IMR-90 (cell line): Measurements from ENCODE around the gene ZNF512. TPM values are rescaled to one million over a fixed set of nuclear protein-coding genes. Genes with fewer than 3 reads are reported as not detected.

Experiments used
- ATAC-seq: fragments of 200-7000 bp; cut with Tn5 transposase; 2 replicates; pipeline ENCODE4 v1.9.1; 2020; ENCODE audit warnings: low read depth, mild to moderate bottlenecking, moderate library complexity
- BruUV-seq: library from RNA; stranded (reverse); fragments of 400-500 nt; replicated peaks from 2 replicates; lab custom pipeline; 2021; lab: Mats Ljungman, UMichigan
- CTCF ChIA-PET: fragments of 300-600 bp; formaldehyde crosslinking; extraction: SDS; loops from one replicate; lab custom pipeline; 2021; ENCODE audit warnings: antibody characterized with exemption; lab: Yijun Ruan, JAX
- POLR2A ChIA-PET: fragments of 300-600 bp; sonication (Branson Sonifier 250); formaldehyde crosslinking; loops from one replicate; lab custom pipeline; 2022; ENCODE audit warnings: antibody characterized with exemption; ENCODE audit not compliant: unreplicated experiment; lab: Charles Lee
- DNase-seq: peaks from one replicate; pipeline ENCODE4 v3.0.0; 2013
- H2AFZ ChIP-seq: replicated peaks from 2 replicates; pipeline ENCODE3; 2013; ENCODE audit warnings: low read length, mild to moderate bottlenecking; ENCODE audit not compliant: poor library complexity
- H2AK5ac ChIP-seq: 2 replicates; pipeline ENCODE4 v1.6.1; 2013; ENCODE audit warnings: low read depth, low read length, inconsistent platforms
- H2AK9ac ChIP-seq: replicated peaks from 2 replicates; pipeline ENCODE3; 2013; ENCODE audit warnings: mild to moderate bottlenecking, low read depth, low read length, moderate library complexity; ENCODE audit not compliant: poor library complexity
- H2BK120ac ChIP-seq: 2 replicates; pipeline ENCODE4 v1.6.1; 2013; ENCODE audit warnings: low read depth, low read length, inconsistent platforms
- H2BK15ac ChIP-seq: 3 replicates; pipeline ENCODE4 v1.6.1; 2013; ENCODE audit warnings: low read depth, low read length, inconsistent platforms
- H2BK20ac ChIP-seq: 2 replicates; pipeline ENCODE4 v1.6.1; 2013; ENCODE audit warnings: low read depth, mild to moderate bottlenecking, inconsistent platforms, low read length, moderate library complexity
- H2BK5ac ChIP-seq: 2 replicates; pipeline ENCODE4 v1.6.1; 2013; ENCODE audit warnings: mild to moderate bottlenecking, low read depth, low read length, inconsistent platforms; ENCODE audit not compliant: poor library complexity, severe bottlenecking
- H3K14ac ChIP-seq: replicated peaks from 2 replicates; pipeline ENCODE4 v1.6.1; 2013; ENCODE audit warnings: low read depth, low read length, inconsistent platforms
- H3K18ac ChIP-seq: 2 replicates; pipeline ENCODE4 v1.6.1; 2013; ENCODE audit warnings: low read depth, low read length, control low read depth
- H3K23ac ChIP-seq: 2 replicates; pipeline ENCODE4 v1.6.1; 2013; ENCODE audit warnings: low read depth, low read length, inconsistent platforms
- H3K27ac ChIP-seq: 2 replicates; pipeline ENCODE4 v1.5.1; 2013; ENCODE audit warnings: mild to moderate bottlenecking, control low read depth, low read length; ENCODE audit not compliant: insufficient read depth
- H3K27me3 ChIP-seq: 2 replicates; pipeline ENCODE4 v1.6.1; 2013; ENCODE audit warnings: low read length; ENCODE audit not compliant: control insufficient read depth, insufficient read depth
- H3K36me3 ChIP-seq: 2 replicates; pipeline ENCODE4 v1.6.1; 2013; ENCODE audit warnings: low read length, mixed read lengths; ENCODE audit not compliant: control insufficient read depth, insufficient read depth
- H3K4ac ChIP-seq: 2 replicates; pipeline ENCODE4 v1.6.1; 2013; ENCODE audit warnings: low read depth, low read length, inconsistent platforms
- H3K4me1 ChIP-seq: 2 replicates; pipeline ENCODE4 v1.6.1; 2013; ENCODE audit warnings: low read length, mixed read lengths; ENCODE audit not compliant: control insufficient read depth, insufficient read depth
- H3K4me2 ChIP-seq: 2 replicates; pipeline ENCODE4 v1.6.1; 2013; ENCODE audit warnings: low read depth, mild to moderate bottlenecking, control low read depth, low read length, moderate library complexity
- H3K4me3 ChIP-seq: 2 replicates; pipeline ENCODE4 v1.5.1; 2013; ENCODE audit warnings: low read depth, mild to moderate bottlenecking, control low read depth, low read length, moderate library complexity; ENCODE audit not compliant: insufficient read depth
- H3K56ac ChIP-seq: 2 replicates; pipeline ENCODE4 v1.6.1; 2013; ENCODE audit warnings: low read length, inconsistent platforms; ENCODE audit not compliant: insufficient read depth; ENCODE audit errors: extremely low read depth
- H3K79me1 ChIP-seq, 2 experiments: 2 replicates each; pipeline ENCODE4 v1.6.1; 2013; ENCODE audit warnings: low read length in 2 of 2, inconsistent platforms in 1 of 2, low read depth in 1 of 2
- H3K9ac ChIP-seq: 2 replicates; pipeline ENCODE4 v1.6.1; 2013; ENCODE audit warnings: low read depth, low read length, control low read depth
- H3K9me1 ChIP-seq: 2 replicates; pipeline ENCODE4 v1.6.1; 2013; ENCODE audit warnings: low read length, inconsistent platforms; ENCODE audit not compliant: insufficient read depth
- H3K9me3 ChIP-seq: 2 replicates; pipeline ENCODE4 v1.6.1; 2013; ENCODE audit warnings: low read length; ENCODE audit not compliant: control insufficient read depth, insufficient read depth
- H4K20me1 ChIP-seq: 2 replicates; pipeline ENCODE4 v1.6.1; 2013; ENCODE audit warnings: low read length, inconsistent platforms; ENCODE audit not compliant: insufficient read depth
- H4K5ac ChIP-seq: 2 replicates; pipeline ENCODE4 v1.6.1; 2013; ENCODE audit warnings: mild to moderate bottlenecking, low read depth, low read length, control low read depth
- H4K8ac ChIP-seq, 2 experiments: 2 replicates each; pipeline ENCODE4 v1.6.1; 2013; ENCODE audit warnings: low read depth in 2 of 2, low read length in 2 of 2, control low read depth in 1 of 2, inconsistent platforms in 1 of 2
- H4K91ac ChIP-seq: 2 replicates; pipeline ENCODE4 v1.6.1; 2013; ENCODE audit warnings: low read depth, low read length, inconsistent platforms; ENCODE audit not compliant: insufficient read depth
- BHLHE40 ChIP-seq: fragments of 150-350 bp; IDR thresholded peaks from 2 replicates; pipeline ENCODE4 v1.6.1; 2016; ENCODE audit warnings: mild to moderate bottlenecking, low read depth, low read length
- CEBPB ChIP-seq: IDR thresholded peaks from 2 replicates; pipeline ENCODE4 v1.6.1; 2012; ENCODE audit warnings: low read depth, low read length, improper control_type of control experiment
- CHD1 ChIP-seq: IDR thresholded peaks from 2 replicates; pipeline ENCODE4 v1.6.1; 2012; ENCODE audit warnings: low read depth, low read length, improper control_type of control experiment
- FOS ChIP-seq: fragments of 150-350 bp; IDR thresholded peaks from 2 replicates; pipeline ENCODE4 v1.6.1; 2016; ENCODE audit warnings: low read depth, low read length
- MAZ ChIP-seq: IDR thresholded peaks from 2 replicates; pipeline ENCODE4 v1.6.1; 2012; ENCODE audit warnings: low read depth, mild to moderate bottlenecking, low read length, improper control_type of control experiment, moderate library complexity, borderline replicate concordance
- MXI1 ChIP-seq: IDR thresholded peaks from 2 replicates; pipeline ENCODE4 v1.6.1; 2012; ENCODE audit warnings: low read depth, mild to moderate bottlenecking, low read length, moderate library complexity, borderline replicate concordance
- POLR2A ChIP-seq: IDR thresholded peaks from 2 replicates; pipeline ENCODE4 v1.6.1; 2012; ENCODE audit warnings: mild to moderate bottlenecking, low read depth, low read length
- RAD21 ChIP-seq: IDR thresholded peaks from 2 replicates; pipeline ENCODE4 v1.6.1; 2012; ENCODE audit warnings: low read length, improper control_type of control experiment
- RCOR1 ChIP-seq: IDR thresholded peaks from 2 replicates; pipeline ENCODE4 v1.6.1; 2012; ENCODE audit warnings: mild to moderate bottlenecking, low read length, improper control_type of control experiment; ENCODE audit not compliant: insufficient replicate concordance
- RFX5 ChIP-seq: IDR thresholded peaks from 2 replicates; pipeline ENCODE4 v1.8.0; 2012; ENCODE audit warnings: low read depth, mild to moderate bottlenecking, low read length, moderate library complexity
- SMC3 ChIP-seq: fragments of 150-350 bp; IDR thresholded peaks from 2 replicates; pipeline ENCODE4 v1.6.1; 2016; ENCODE audit warnings: low read depth, mild to moderate bottlenecking, antibody characterized with exemption, low read length, moderate library complexity
- WGBS, 2 experiments: methylation state at CpG; one replicate each; pipeline versions ENCODE4 v1.1.5 to v1.1.7; 2013; ENCODE audit warnings: missing lambda C conversion rate in 2 of 2; ENCODE audit not compliant: insufficient read length in 1 of 2; ENCODE audit errors: extremely low coverage in 2 of 2; 5-methylcytosine and 5-hydroxymethylcytosine counted together
- dilution Hi-C: fragments of 300-500 bp; cut with HindIII; formaldehyde crosslinking; loops from one replicate; pipeline ENCODE4 v1.14.3; 2018; ENCODE audit warnings: low sequenced_read_pairs; ENCODE audit not compliant: unreplicated experiment
- in situ Hi-C: fragments of 300-500 bp; cut with MboI; formaldehyde crosslinking; loops from 3 replicates; pipeline ENCODE4 v1.14.3; 2019; ENCODE audit warnings: low sequenced_read_pairs, inconsistent platforms, mixed read lengths
- intact Hi-C: fragments of 100-400 bp; cut with micrococcal nuclease; formaldehyde crosslinking; loops from 2 replicates; pipeline ENCODE4 v1.10.0; 2022
- polyA plus RNA-seq, 3 experiments: library from polyadenylated mRNA; depleted of rRNA; stranded (reverse); fragments of >200 nt; gene quantifications; 2 replicates each; pipeline ENCODE4 v1.2.3, GENCODE V29; 2012; ENCODE audit warnings: low replicate concordance in 1 of 3
- total RNA-seq: library from RNA; depleted of rRNA; stranded (reverse); fragments of >200 nt; gene quantifications from 2 replicates; pipeline ENCODE4 v1.2.3, GENCODE V29; 2012
- TF ChIP-seq, protein P1 (sequence below): conservative IDR thresholded peaks from 2 replicates; pipeline ENCODE4 v1.5.1; 2012; ENCODE audit warnings: mild to moderate bottlenecking, low read depth, low read length, improper control_type of control experiment
- TF ChIP-seq, protein P2 (sequence below): fragments of 150-350 bp; IDR thresholded peaks from 2 replicates; pipeline ENCODE4 v1.6.1; 2017; ENCODE audit warnings: mild to moderate bottlenecking, antibody characterized with exemption, low read length, low read depth
- TF ChIP-seq, protein P3 (sequence below): fragments of 150-350 bp; IDR thresholded peaks from 2 replicates; pipeline ENCODE4 v1.6.1; 2016; ENCODE audit warnings: low read depth, mild to moderate bottlenecking, low read length, moderate library complexity, borderline replicate concordance

The ZNF512 gene
- total and polyA plus RNA-seq, 2 of the 4 experiments (the other 2 are of a cell fraction): 25.8 to 56.5 TPM

DNA sequence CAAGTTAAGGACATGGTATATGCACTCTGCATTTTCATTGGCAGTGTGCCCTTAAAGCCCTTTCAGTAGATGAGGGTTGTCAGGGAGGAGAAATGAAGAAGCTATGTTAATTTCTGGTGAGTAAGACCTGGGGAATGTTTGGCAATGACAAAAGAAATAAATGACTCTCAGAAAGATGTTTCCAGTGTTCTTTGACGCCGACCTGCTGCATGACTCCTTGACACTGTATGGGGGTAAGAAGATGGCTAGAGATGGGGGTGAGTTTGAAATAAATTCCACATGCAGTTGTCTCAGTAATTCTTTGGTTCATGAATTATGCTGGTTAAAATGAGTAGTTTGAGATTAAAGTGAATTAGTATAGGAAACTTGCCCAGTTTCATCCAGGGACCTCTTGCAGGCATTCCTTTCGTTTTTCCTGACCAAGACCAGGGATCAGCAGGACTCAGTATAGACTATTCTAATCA lies 40.1 kb downstream of the ZNF512 start:
- POLR2A ChIA-PET: no interaction called here
- Histone ChIP-seq H2BK20ac (no peak overlapping the region), H4K5ac (no peak overlapping the region), H4K8ac (no peak overlapping the region), H3K23ac (no peak overlapping the region), H3K14ac (no peak overlapping the region), H2BK120ac (no peak overlapping the region), H3K18ac (no peak overlapping the region), H3K79me1 (peaks cover 3 to 14% of the 10 kb centered on the region in 2 experiments; a peak in 2 of 4 replicates), H3K4me3 (no peak overlapping the region), H2BK15ac (no peak overlapping the region), H3K36me3 (peaks cover 22% of the 10 kb centered on the region), H3K4me2 (peak overlapping the region; percentile 56), H3K9me3 (no peaks in the 10 kb centered on the region), H3K56ac (no peak overlapping the region), H4K91ac (no peak overlapping the region), H2BK5ac (no peak overlapping the region), H2AK9ac (no peak overlapping the region), H3K9me1 (peaks cover 8% of the 10 kb centered on the region; the same call in 1 of the 2 replicates), H2AFZ (no peak overlapping the region), H3K4me1 (peaks cover 11% of the 10 kb centered on the region), H4K20me1 (no peaks in the 10 kb centered on the region), H3K27me3 (no peaks in the 10 kb centered on the region), H3K9ac (no peak overlapping the region), H2AK5ac (no peak overlapping the region), H3K27ac (no peak overlapping the region), H3K4ac (no peak overlapping the region)
- in situ Hi-C loops (no loop called here), intact Hi-C loops (loop anchor here (10.0 kb wide), 1 partner anchor 218 kb away; the partner anchor contains the start of gene PPM1G), dilution Hi-C loops (no loop called here)
- ATAC-seq (peak; percentile 78), DNase-seq (peak; percentile 84)
- TF ChIP-seq, protein P1, sequence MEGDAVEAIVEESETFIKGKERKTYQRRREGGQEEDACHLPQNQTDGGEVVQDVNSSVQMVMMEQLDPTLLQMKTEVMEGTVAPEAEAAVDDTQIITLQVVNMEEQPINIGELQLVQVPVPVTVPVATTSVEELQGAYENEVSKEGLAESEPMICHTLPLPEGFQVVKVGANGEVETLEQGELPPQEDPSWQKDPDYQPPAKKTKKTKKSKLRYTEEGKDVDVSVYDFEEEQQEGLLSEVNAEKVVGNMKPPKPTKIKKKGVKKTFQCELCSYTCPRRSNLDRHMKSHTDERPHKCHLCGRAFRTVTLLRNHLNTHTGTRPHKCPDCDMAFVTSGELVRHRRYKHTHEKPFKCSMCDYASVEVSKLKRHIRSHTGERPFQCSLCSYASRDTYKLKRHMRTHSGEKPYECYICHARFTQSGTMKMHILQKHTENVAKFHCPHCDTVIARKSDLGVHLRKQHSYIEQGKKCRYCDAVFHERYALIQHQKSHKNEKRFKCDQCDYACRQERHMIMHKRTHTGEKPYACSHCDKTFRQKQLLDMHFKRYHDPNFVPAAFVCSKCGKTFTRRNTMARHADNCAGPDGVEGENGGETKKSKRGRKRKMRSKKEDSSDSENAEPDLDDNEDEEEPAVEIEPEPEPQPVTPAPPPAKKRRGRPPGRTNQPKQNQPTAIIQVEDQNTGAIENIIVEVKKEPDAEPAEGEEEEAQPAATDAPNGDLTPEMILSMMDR: no peak
- TF ChIP-seq RAD21 (no peak; the same call in 1 of the 2 replicates), MXI1 (no peak), BHLHE40 (no peak), MAZ (no peak), SMC3 (no peak), FOS (no peak), CEBPB (no peak), RFX5 (no peak), CHD1 (no peak), RCOR1 (no peak), POLR2A (no peak)
- TF ChIP-seq, protein P2, sequence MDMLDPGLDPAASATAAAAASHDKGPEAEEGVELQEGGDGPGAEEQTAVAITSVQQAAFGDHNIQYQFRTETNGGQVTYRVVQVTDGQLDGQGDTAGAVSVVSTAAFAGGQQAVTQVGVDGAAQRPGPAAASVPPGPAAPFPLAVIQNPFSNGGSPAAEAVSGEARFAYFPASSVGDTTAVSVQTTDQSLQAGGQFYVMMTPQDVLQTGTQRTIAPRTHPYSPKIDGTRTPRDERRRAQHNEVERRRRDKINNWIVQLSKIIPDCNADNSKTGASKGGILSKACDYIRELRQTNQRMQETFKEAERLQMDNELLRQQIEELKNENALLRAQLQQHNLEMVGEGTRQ: no peak
- TF ChIP-seq, protein P3, sequence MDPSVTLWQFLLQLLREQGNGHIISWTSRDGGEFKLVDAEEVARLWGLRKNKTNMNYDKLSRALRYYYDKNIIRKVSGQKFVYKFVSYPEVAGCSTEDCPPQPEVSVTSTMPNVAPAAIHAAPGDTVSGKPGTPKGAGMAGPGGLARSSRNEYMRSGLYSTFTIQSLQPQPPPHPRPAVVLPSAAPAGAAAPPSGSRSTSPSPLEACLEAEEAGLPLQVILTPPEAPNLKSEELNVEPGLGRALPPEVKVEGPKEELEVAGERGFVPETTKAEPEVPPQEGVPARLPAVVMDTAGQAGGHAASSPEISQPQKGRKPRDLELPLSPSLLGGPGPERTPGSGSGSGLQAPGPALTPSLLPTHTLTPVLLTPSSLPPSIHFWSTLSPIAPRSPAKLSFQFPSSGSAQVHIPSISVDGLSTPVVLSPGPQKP: no peak
- BruUV-seq: no TSS peak
- CTCF ChIA-PET: no interaction called here
- WGBS, 2 experiments: 18% methylated on average over 2 of the region's 3 CpGs; no CpG with 5 or more reads in 1 of the 2 experiments
